Body of pancreas (tissue), 4 donors: ENCODE data around the gene TNP2.

Experiments used
- CTCF ChIP-seq, 7 experiments: fragments of 450-650 bp in 4 of 7; fragments of 200-600 bp in 3 of 7; sonication (generic) in 3 of 7; IDR thresholded peaks; one replicate each; pipeline ENCODE4 v1.5.1; 2016 to 2019; ENCODE audit warnings: antibody characterized with exemption in 7 of 7
- POLR2A ChIP-seq, 3 donors: fragments of 450-650 bp; IDR thresholded peaks; one replicate each; pipeline ENCODE4 v1.6.1; 2016; ENCODE audit warnings: antibody characterized with exemption in 3 of 3, mild to moderate bottlenecking in 2 of 3

DNA sequence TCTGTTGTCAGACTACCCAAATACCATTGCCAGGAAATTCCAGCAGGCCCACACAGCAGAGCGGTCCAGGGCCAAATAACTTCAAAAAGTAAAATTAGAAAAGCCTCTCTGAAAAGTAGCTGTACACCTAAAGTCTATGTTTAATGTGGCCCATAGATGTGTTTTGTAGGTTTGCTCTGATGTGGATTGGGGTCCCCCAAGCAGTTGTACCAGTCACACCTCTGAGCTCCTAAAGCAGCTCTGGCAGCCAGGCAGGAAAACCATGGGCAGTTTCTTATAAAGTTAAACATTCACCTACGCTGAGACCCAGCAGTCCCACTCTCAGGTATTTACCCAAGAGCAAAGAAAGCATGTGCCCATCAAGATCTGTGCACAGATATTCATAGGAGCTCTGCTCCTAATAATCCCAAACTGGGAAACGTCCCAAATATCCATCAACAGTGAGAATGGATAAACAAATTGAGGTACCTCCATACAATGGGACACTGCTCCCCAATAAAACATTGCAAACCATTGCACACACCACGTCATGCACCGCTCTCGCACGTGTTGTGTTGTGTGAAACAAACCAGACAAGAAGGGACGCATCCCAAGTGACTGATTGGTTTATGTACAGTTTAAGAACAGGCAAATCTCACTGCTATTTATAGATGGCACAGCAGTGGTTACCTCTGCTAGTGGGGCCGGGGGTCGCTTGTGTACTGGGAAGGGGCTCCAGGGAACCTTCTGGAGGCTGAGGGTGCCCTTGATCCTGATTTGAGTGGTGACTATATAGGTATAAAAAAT, 27.8 kb upstream of the TNP2 start:
- TF ChIP-seq CTCF (IDR thresholded peaks at IDR 0.05), result no peak
- no peak for TF ChIP-seq POLR2A (IDR thresholded peaks at IDR 0.05)
